Cardiac fibroblast (primary cell): ENCODE measurements around the gene TMBIM6.

Experiments used
- DNase-seq, 2 donors: peaks; one replicate each; pipeline versions ENCODE4 v3.0.0 to v3.0.0-alpha.2; 2010; ENCODE audit warnings: low read depth in 2 of 2
- H3K4me3 ChIP-seq, 2 donors: replicated peaks in 1 of 2; 1 replicate in 1 of 2; 2 replicates in 1 of 2; pipeline ENCODE4 v1.5.1; 2011; ENCODE audit warnings: low read depth in 2 of 2, low read length in 2 of 2, mild to moderate bottlenecking in 2 of 2, moderate library complexity in 1 of 2
- TF ChIP-seq, protein P1 (sequence below): IDR thresholded peaks from one replicate; pipeline ENCODE4 v1.5.1; 2011; ENCODE audit warnings: low read depth, mild to moderate bottlenecking, low read length, inconsistent platforms

Gene TMBIM6

GRCh38 chr12:49794811-49795653 lies 53.7 kb downstream of the TMBIM6 start:
- TF ChIP-seq, protein P1, sequence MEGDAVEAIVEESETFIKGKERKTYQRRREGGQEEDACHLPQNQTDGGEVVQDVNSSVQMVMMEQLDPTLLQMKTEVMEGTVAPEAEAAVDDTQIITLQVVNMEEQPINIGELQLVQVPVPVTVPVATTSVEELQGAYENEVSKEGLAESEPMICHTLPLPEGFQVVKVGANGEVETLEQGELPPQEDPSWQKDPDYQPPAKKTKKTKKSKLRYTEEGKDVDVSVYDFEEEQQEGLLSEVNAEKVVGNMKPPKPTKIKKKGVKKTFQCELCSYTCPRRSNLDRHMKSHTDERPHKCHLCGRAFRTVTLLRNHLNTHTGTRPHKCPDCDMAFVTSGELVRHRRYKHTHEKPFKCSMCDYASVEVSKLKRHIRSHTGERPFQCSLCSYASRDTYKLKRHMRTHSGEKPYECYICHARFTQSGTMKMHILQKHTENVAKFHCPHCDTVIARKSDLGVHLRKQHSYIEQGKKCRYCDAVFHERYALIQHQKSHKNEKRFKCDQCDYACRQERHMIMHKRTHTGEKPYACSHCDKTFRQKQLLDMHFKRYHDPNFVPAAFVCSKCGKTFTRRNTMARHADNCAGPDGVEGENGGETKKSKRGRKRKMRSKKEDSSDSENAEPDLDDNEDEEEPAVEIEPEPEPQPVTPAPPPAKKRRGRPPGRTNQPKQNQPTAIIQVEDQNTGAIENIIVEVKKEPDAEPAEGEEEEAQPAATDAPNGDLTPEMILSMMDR: no peak
- H3K4me3 ChIP-seq: no peak overlapping the region
- DNase-seq: no peak

- no peak for DNase-seq
- TF ChIP-seq, protein P1: no peak
- no peak overlapping the region for H3K4me3 ChIP-seq
Measured at GRCh38 chr12:49795654-49796105, 54.3 kb downstream of the TMBIM6 start.

GRCh38 chr12:49796155-49796554 lies 54.8 kb downstream of the TMBIM6 start:
- TF ChIP-seq, protein P1: no peak
- DNase-seq: no peak
- no peak overlapping the region for H3K4me3 ChIP-seq

GRCh38 chr12:49796606-49797448 lies 55.5 kb downstream of the TMBIM6 start:
- TF ChIP-seq, protein P1: no peak
- DNase-seq: no peak
- no peak overlapping the region for H3K4me3 ChIP-seq

- no peak overlapping the region for H3K4me3 ChIP-seq
- no peak for DNase-seq
- TF ChIP-seq, protein P1: no peak
Measured at GRCh38 chr12:49797449-49797776, 56.1 kb downstream of the TMBIM6 start.

- TF ChIP-seq, protein P1: no peak
- no peak for DNase-seq
- H3K4me3 ChIP-seq: no peak overlapping the region
Measured at GRCh38 chr12:49798248-49798647, 56.9 kb downstream of the TMBIM6 start.
